Measurements from ENCODE around the gene AS3MT.

GRCh38 chr10:102935939-102936605 lies 66.8 kb downstream of the AS3MT start:
- TF ChIP-seq CTCF (IDR thresholded peaks at IDR 0.05): no peak
- TF ChIP-seq POLR2A (IDR thresholded peaks at IDR 0.05): no peak
